Heart left ventricle (tissue), 16 donors: ENCODE results near the gene COX19. TPM values are rescaled to one million over a fixed set of nuclear protein-coding genes. Genes with fewer than 3 reads are reported as not detected.

ENCODE experiments used
- ATAC-seq, 4 donors: fragments of 200-7000 bp; cut with Tn5 transposase; one replicate each; pipeline ENCODE4 v1.9.1; 2020 to 2022; ENCODE audit warnings: moderate library complexity in 4 of 4, mild to moderate bottlenecking in 3 of 4, moderate number of reproducible peaks in 1 of 4
- DNase-seq, 5 donors: peaks; one replicate each; pipeline ENCODE4 v3.0.0-alpha.2; 2020
- H3K27ac ChIP-seq, 12 donors: fragments of 200-600 bp; sonication (generic) in 4 of 12; one replicate each; pipeline versions ENCODE4 v1.5.0 to v1.8.0; 2016 to 2022; ENCODE audit warnings: mild to moderate bottlenecking in 2 of 12
- H3K27me3 ChIP-seq, 9 donors: fragments of 200-600 bp; sonication (generic) in 2 of 9; one replicate each; pipeline versions ENCODE4 v1.5.1 to v1.8.0; 2016 to 2022; ENCODE audit warnings: mild to moderate bottlenecking in 3 of 9
- H3K36me3 ChIP-seq, 9 donors: fragments of 200-600 bp; sonication (generic) in 2 of 9; one replicate each; pipeline versions ENCODE4 v1.5.0 to v1.8.0; 2018 to 2022; ENCODE audit warnings: mild to moderate bottlenecking in 2 of 9
- H3K4me1 ChIP-seq, 12 donors: fragments of 200-600 bp; sonication (generic) in 4 of 12; one replicate each; pipeline versions ENCODE4 v1.5.0 to v1.8.0; 2016 to 2022; ENCODE audit warnings: mild to moderate bottlenecking in 3 of 12
- H3K4me3 ChIP-seq, 12 donors: fragments of 200-600 bp; sonication (generic) in 4 of 12; one replicate each; pipeline versions ENCODE4 v1.5.0 to v1.8.0; 2017 to 2022; ENCODE audit warnings: mild to moderate bottlenecking in 9 of 12, moderate library complexity in 4 of 12
- H3K9me3 ChIP-seq, 12 donors: fragments of 200-600 bp; sonication (generic) in 4 of 12; one replicate each; pipeline versions ENCODE4 v1.5.0 to v1.8.0; 2016 to 2022; ENCODE audit warnings: mild to moderate bottlenecking in 1 of 12
- CTCF ChIP-seq, 12 donors: fragments of 200-600 bp; sonication (generic) in 4 of 12; IDR thresholded peaks; one replicate each; pipeline versions ENCODE4 v1.5.0 to v1.8.0; 2018 to 2022; ENCODE audit warnings: antibody characterized with exemption in 12 of 12, mild to moderate bottlenecking in 5 of 12
- POLR2A ChIP-seq, 2 donors: fragments of 450-650 bp; IDR thresholded peaks; one replicate each; pipeline ENCODE4 v1.6.1; 2017; ENCODE audit warnings: antibody characterized with exemption in 2 of 2, mild to moderate bottlenecking in 2 of 2, moderate library complexity in 2 of 2
- WGBS, 4 donors: extraction: QIAGEN DNeasy Blood & Tissue Kit in 2 of 4; methylation state at CpG; one replicate each; pipeline versions ENCODE4 v1.1.5 to v1.1.7; 2013 to 2018; 5-methylcytosine and 5-hydroxymethylcytosine counted together
- intact Hi-C, 10 donors: fragments of 100-400 bp; cut with DNase I; formaldehyde crosslinking; loops; one replicate each; pipeline versions ENCODE4 v1.11.1 to v1.14.2; 2022
- microRNA counts, 2 donors: library from miRNA; unstranded; fragments of <30 nt; microRNA quantifications; one replicate each; lab custom pipeline; 2016
- microRNA-seq, 4 donors: library from miRNA; unstranded; fragments of <30 nt; microRNA quantifications; one replicate each; pipeline versions ENCODE4 to v1.2.0, GENCODE V29; 2017 to 2020
- polyA plus RNA-seq, 2 donors: library from polyadenylated mRNA; stranded (reverse); fragments of 200-250 nt; gene quantifications; one replicate each; pipeline ENCODE4 v1.2.3, GENCODE V29; 2013
- total RNA-seq, 9 donors: library from RNA; depleted of rRNA in 2 of 9; stranded (reverse); fragments of >200 nt in 2 of 9; fragmentation: NEBNext Ultra II Directional in 3 of 9; extraction: Animal tissue kit (Norgen Biotek cat#: 25700) in 3 of 9; gene quantifications; one replicate each; pipeline versions ENCODE4 v1.1.0 to v1.2.4, GENCODE V29; 2016 to 2023
- donor health status: ischemic (EF 13 %, LVEDD 7.1; RV severe dilation, severe dysfunction).
- donor health status: healthy with polysubstance abuse.
- donor health status: DM: no; HTN: yes; CAD: no.
- donor health status: DM: no; HTN: no; CAD: no.
- donor health status: ischemic (EF 25% LVEDD 6.9; RV normal size, moderate dysfunction).
- donor health status: ischemic (EF 25% LVEDD 5.7; RV mildly dilated, moderate dysfunction).
- donor health status: healthy.
- donor health status: DM: yes; HTN: yes; CAD: no.
- donor health status: ischemic (EF 35%, LVEDD 5.7; RV mildly dilated, moderate dysfunction).
- donor health status: nonischemic (EF 11% LVEDD 7.7; RV severe dilation, severe dysfunction).
- donor health status: DM: yes; HTN: yes; CAD: no.
- donor health status: PGD.
- donor health status: ischemic (EF 29% LVEDD 5.4; RV normal size, mild dysfunction).
- donor health status: nonischemic (EF 23%, LVEDD 6.1; RV moderate dilation, normal function).

The COX19 gene
- total and polyA plus RNA-seq, 11 donors: 3.1 to 7.8 (median 6.5) TPM

GRCh38 chr7:916291-916941 lies 58.9 kb downstream of the COX19 start:
- Histone ChIP-seq H3K9me3 (no peaks in the 10 kb centered on the region), H3K27ac (no peak overlapping the region), H3K36me3 (no peaks in the 10 kb centered on the region), H3K27me3 (no peaks in the 10 kb centered on the region), H3K4me3 (no peak overlapping the region), H3K4me1 (peaks cover 0 to 6% (median 0%) of the 10 kb centered on the region in 12 donors)
- intact Hi-C loops: loop anchor here in 2 of 10 donors (10.0 kb wide), 1 partner anchor 148 kb away; no protein-coding TSS in a partner anchor
- WGBS, 4 donors: 26 to 50% (median 33%) methylated on average over 10 to 17 of the region's 17 CpGs
- TF ChIP-seq CTCF (IDR thresholded peaks at IDR 0.05): no peak
- no peak for TF ChIP-seq POLR2A (IDR thresholded peaks at IDR 0.05)
- DNase-seq: peak in 3 of 5 donors; percentile 16 to 67 (median 25)
- ATAC-seq: no peak

MicroRNA genes within 50 kb of the gene (microRNA counts, 767-probe panel; counts per million panel counts)
- microRNA hsa-miR-339-3p (lab: Ali Mortazavi, UCI): 0 to 71.6 counts per million in 2 donors
- 0 to 71.6 counts per million in 2 donors for microRNA hsa-miR-339-5p (lab: Ali Mortazavi, UCI)

Small RNA genes lying within 50 kb of the gene (microRNA-seq; reads per million reads assigned to microRNA genes)
- 431 to 794 (median 463) reads per million in 4 donors for gene MIR339

Other genes with a start within 250 kb of the COX19 start
- 10 to 100 TPM; 13.9 to 45.8 (median 23.7) TPM for gene DNAAF5, start 248.8 kb downstream of the COX19 start, total RNA-seq
- gene DNAAF5, start 248.8 kb downstream of the COX19 start, polyA plus RNA-seq: 10 to 100 TPM in 1 of 2 donors, 1 to 10 TPM in 1; 7.2 to 15.3 TPM
- 10 to 100 TPM; 11.4 to 22.2 (median 18.4) TPM for gene PRKAR1B, start 248.3 kb downstream of the COX19 start, total RNA-seq
- 10 to 100 TPM in 1 of 2 donors, 1 to 10 TPM in 1; 4.1 to 15.3 TPM for gene PRKAR1B, start 248.3 kb downstream of the COX19 start, polyA plus RNA-seq
- 100 to 1,000 TPM; 117 to 203 (median 157) TPM for gene SUN1, start 143.1 kb downstream of the COX19 start, total RNA-seq
- 100 to 1,000 TPM; 111 to 148 TPM for gene SUN1, start 143.1 kb downstream of the COX19 start, polyA plus RNA-seq
- 10 to 100 TPM; 14.6 to 27.3 (median 18.6) TPM for gene GET4, start 99.0 kb downstream of the COX19 start, total RNA-seq
- gene GET4, start 99.0 kb downstream of the COX19 start, polyA plus RNA-seq: 10 to 100 TPM; 19.7 to 34.1 TPM
- gene ADAP1, start 20.9 kb downstream of the COX19 start, total RNA-seq: 10 to 100 TPM in 6 of 9 donors, 1 to 10 TPM in 3; 7.0 to 16.5 (median 12.0) TPM
- 10 to 100 TPM in 1 of 2 donors, 1 to 10 TPM in 1; 3.1 to 14.0 TPM for gene ADAP1, start 20.9 kb downstream of the COX19 start, polyA plus RNA-seq
- gene CYP2W1, start 7.6 kb upstream of the COX19 start, total RNA-seq: not detected
- gene CYP2W1, start 7.6 kb upstream of the COX19 start, polyA plus RNA-seq: not detected
- gene GPR146, start 69.0 kb upstream of the COX19 start, total RNA-seq: 10 to 100 TPM; 12.3 to 56.8 (median 25.2) TPM
- 10 to 100 TPM; 11.1 to 26.4 TPM for gene GPR146, start 69.0 kb upstream of the COX19 start, polyA plus RNA-seq
- gene GPER1, start 112.6 kb upstream of the COX19 start, total RNA-seq: 1 to 10 TPM; 1.4 to 8.8 (median 3.0) TPM
- 1 to 10 TPM; 1.8 to 2.8 TPM for gene GPER1, start 112.6 kb upstream of the COX19 start, polyA plus RNA-seq
- gene ZFAND2A, start 184.6 kb upstream of the COX19 start, total RNA-seq: 10 to 100 TPM in 3 of 9 donors, 1 to 10 TPM in 6; 5.6 to 13.7 (median 9.0) TPM
- gene ZFAND2A, start 184.6 kb upstream of the COX19 start, polyA plus RNA-seq: 10 to 100 TPM; 16.7 to 25.6 TPM